ENCODE measurements around the gene LPIN1.
"Not testable (repeated sequence)": the region's sequence is repeated elsewhere in the genome, so short reads cannot be mapped to it uniquely, and the experiment has no call there.

LPIN1 gene

DNA sequence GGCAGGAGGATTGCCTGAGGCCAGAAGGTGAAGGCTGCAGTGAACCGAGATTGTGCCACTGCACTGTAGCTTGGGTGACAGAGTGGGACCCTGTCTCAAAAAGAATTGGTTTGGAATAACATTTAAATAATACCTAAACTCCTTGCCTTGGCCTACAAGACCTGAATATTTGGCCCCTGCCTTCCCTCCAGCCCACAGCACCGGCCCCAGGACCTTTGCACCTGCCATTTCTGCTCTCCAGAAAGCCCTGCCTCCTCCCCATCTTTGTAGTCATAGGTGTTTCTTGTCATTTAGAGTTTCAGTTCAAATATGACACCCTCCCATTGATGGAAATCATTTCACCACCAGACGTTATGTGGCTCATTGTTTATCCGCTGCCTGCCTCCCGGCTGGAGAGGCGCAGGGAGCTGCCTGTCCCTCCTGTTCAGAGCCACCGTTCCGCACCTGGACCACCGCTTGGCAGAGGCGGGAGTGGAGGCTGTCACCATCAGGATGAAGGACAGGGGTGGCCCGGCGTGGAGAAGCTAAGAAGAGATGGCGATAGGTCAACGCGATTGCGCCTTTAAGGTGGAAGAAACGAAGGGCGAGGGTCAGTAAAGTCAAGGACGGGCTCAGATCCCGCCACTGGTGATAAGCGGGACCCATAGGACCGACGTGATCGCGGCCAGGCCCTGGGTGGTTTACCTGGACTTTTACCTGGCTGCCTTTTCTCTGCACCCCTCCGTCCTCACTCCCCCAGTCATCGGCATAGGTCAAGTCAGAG lies 638 bp upstream of the LPIN1 start:
- no peak for DNase-seq

DNA sequence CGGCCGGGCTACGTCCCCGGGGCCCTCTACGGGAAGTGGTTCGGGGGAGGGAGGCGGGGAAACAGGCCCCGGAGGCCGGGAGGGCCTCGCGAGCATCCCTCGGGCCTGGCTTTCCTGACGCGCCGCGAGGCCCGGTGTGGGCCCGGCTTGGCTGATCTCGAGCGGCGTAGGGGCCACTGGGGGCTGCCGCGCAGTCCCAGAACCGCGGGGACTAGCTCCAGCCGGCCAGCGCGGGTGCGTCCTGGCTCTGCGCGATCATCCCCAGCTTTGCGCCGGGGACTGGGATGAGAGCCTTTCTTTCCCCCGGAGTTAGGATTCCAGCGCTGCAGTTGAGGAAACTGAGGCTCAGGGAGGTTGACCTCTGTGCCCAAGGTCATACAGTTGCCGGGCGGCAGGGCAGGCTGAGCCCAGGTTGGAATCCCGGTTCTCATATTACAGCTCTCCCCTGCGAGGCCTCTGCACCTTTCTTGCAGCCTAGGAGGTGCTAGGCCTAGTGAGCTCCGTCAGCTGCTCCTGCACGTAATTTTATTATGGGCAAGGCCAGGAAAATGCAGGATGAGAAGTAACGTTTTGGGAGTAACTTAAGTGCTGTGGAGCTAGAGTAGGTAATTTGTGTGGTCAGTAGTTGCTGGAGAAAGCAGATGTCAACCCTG lies 501 bp downstream of the LPIN1 start:
- no peak for DNase-seq

DNA sequence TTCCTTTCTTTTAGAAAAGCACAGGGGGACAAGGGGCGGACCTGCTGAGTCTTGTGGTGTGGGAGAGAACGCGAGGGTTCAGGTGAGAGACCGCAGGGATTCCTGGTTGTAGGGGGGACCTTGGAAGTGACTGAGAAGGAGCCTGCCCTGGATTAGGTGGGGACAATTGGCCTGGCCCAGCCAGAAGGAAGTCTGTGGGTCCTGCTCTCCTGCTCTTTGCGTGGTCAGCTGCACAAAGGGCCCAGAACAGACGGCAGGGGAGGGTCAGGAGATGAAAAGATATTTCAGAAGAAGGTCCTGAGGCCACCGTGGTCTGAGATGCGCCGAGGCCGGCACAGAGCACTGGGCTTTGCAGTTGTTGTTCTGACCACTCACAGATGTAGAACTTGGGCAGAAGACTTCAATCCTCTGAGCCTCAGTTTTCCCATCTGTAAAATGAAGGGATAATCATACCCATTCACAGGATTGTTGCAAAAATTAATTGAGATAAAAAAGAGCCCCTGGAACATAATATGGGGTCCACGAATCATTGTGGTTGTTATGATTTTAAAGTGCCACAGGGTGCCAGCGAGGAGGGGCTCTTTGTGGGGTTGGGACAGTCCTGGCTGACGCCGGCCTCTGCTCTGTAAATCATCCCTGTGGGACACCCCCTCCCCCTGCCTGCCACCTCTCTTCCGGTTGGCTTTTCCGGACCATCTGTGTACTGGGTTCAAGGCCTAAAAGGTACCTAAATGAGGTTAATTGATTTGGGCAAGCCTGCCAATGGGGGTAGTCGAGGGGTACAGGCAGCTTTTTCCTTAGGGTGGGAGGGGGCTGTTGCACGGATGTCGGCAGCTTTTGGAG lies 1.8 kb downstream of the LPIN1 start:
- DNase-seq = no peak

DNA sequence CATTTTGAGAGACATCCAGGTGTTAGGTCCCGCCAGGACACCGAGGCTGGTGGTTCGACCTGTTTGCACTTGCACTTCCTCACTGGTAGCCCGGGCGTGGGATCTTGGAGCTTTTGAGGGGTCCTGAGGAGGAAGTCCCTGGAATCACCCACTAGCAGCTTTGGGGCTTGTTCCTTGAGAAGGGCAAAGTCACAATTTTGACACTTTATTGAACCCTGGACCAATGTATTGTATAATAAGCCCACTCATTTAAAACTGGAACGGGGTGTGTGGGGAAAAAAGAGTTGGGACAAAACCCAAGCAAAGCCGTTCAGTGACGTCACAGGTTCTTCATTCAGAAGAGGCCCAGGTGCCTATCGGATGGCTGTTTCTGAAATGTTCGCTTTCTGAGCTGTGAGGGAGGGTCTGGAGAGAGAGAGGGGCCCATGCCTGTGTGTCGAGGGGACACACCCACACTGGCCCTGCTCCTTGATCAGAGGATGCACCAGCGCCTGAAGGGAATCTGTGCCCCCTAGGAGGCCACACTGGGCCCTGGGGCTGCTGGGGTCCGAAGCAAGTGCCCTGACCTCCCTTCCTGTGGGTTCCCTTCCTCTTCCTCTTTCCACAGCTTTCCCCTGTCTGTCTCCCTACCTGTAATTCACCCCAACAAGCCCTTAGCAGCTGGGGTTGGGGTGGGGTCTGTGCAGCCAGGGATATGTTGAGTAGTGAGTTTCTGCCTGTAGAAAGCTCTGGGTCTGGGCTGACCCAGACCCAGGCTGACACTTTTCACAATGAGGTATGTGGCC lies 2.6 kb downstream of the LPIN1 start:
- no peak for DNase-seq

DNA sequence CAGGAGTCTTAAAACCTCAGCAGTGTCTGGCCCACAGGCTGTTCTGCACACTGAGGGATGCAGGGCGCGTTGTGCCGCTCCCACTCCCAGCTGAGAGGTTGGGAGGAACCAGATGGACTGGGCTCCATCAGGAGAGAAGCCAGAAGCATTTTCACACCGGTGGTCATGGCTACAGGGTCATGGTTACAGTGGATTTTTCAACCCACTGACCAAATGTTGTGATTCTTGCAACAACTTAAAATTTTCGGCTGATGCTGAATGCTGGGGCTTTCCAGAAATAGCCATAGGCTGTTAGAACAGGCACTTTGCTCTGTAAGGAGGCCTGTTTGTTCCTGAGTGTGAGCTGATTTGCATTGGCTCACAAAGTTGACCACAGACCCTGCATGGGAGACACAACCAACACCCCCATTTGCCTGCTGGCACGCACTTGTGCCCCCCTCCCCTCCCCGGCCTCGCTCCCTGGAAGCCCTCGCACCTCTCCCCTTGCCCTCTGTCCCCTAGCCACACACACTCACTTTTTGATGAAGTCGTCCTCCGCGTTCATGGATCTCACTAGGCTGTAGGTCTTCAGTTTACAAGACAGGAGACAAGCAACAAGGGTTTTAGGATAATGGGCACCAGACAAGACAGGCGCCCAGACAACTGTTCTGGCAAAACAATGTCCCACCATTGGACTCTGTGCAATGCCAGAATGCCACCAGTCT lies 3.4 kb downstream of the LPIN1 start:
- no peak for DNase-seq

DNA sequence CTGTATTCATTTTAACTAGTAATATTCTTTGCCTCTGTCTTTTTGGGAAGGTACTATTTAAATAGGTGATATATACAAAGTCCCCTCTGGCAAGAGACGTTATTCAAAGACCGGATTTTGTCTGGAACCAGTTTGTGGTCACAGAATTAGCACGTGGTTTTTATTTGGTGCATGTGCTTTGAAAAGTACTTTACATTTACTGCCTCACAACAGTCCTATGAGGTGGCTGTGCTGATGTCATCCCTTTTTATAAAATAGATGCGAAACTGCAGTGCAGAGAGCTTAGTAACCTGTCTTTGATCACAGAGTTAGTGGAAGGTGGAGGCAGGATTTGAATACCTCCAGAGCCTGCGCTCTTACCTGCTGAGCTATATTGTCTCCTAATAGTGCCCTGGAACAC lies 4.0 kb downstream of the LPIN1 start:
- no peak for DNase-seq

DNA sequence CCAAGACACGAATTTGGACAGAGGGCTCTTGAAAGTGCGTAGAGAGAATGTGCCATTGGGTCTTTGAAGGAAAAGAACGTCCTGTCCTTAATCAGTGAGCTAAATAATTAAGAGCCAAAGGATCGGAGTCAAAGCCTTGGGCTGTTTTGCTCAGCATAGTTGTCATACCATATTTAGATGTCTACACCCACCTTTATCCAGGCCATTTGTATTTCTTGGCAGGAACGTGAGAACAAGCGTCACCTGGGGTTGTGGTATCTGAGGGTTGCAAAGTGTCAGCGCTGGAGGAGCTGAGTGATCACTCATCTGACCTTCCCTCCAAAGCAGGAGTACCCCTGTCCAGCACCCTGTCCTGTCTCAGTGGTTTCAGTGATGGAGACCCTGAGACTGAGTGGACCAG lies 4.5 kb downstream of the LPIN1 start:
- no peak for DNase-seq

DNA sequence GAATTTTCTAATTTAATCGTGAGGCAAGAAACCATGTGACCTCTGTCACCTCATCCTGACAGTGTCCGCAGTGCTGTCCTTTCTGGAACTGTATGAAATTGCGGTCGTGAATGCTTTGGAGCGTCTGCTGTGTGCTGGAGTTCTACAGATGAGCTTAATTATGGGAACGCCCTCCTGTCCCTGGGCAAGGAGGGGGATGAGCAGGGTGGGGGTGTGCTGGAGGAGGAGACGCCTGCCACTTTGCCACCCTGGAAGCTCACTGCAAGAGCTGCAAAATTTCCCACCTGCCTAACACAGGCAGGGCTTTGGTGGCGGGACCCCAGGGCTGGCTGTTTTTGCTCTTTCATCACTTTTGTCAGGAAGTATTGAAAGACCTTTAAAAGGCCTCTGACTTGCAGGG lies 6.5 kb downstream of the LPIN1 start:
- no peak for DNase-seq

DNA sequence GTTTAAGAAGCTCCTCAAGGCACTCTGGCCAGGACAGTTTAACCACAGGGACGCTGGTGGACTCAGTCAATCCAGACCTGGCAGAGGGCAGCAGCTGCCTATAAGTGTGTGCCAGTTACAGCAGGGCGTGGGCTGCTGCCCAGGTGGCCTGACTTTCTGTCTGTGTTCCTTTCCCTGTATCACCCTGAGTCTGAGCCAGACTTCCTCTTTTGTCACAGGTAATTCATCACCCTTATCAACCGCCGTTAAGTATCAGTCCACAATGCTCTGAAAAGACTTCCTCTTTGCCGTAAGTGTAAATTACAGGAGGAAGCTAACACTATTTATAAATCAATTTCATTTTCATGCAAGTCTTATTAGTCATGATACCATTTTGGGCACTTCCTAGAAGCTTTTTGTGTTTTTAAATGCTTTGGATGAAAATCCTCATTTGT lies 7.0 kb downstream of the LPIN1 start:
- peak; percentile 87 for DNase-seq

DNA sequence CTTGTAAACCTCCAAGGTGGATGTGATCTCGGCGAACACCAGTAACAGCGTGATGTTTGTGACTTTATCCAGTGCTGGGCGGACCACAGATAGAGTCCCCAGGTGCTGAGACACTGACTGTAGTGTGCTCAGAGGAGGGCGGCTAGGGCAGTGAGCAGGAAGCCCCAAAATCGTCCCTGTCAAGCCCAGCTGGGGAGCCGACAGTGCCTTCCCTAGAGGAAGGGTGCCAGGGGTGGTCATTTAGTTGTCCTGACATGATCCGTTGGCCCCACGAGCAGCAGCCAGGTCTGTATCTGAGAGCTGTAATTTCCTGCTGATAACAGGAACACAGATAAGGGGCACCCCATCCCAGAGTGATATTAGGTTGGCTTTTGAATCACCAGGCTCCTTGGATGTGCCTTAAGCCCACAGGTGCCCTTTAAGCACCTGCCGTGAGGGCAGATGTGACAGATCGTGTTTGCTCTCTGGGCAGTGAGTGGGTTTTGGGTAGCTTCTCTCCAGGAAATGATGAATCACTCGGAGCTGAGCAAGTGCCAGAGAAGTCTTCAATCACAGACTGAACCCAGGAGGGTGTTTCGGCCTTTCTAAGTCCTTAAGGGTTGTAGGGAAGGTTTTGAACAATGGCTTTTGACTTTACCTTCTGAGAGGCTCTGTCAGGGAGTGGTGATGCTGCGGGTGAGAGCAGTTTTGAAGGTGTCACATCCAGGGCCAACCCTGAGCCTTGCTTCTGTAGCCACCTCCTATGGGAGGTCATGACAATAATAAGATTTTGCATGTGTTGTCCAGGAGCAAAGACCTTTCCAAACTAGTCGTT lies 7.7 kb downstream of the LPIN1 start:
- DNase-seq = no peak

DNA sequence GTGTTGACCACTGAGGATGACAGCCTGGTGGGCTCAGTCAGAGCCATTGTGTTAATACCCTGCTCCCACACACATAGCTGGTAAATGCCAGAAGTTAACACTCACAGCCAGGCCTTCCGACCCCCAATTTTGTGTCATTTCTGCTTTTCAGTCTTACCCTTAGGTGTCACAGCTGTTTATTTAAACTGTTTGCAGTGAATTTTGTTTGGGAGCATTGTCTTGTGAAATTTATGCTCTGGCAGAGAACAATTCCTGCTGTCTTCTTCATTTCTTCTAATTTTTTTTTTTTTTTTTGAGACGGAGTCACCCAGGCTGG lies 8.2 kb downstream of the LPIN1 start:
- no peak for DNase-seq

DNA sequence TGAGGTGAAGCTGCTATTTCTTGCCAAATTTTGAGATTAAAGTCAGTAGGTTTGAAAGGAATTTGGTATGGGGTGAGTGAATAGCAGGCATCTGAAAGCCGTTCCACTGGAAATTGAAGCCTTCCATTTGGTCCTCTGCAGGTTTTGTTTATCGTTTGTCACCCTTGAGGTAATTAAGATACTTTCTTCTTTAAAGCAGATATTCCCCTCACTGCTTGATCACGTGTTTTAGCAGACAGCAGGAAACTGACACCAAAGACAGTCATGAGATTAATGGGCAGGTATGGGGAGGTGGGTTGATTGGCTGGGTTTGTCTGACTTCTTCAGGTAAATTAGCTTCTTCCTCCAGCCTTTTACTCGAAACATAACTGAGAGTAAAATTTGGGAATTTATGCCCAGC lies 10.7 kb downstream of the LPIN1 start:
- DNase-seq = no peak

DNA sequence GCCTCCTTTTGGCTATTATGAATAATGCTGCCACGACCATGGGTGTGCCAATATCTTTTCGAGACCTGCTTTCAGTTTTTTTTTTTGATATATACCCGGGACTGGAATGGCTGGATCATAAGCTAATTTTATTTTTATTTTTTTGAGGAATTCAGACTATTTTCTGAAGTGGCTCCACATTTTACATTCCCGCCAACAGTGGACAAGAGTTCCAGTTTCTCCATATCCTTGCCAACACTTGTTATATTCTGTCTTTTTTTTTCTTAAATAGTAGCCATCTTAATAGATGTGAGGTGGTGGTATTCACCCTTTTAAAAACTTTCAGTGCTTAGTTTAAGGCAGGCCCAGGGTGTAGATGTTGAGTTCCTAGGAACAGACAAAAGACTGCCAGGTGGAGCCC lies 11.8 kb downstream of the LPIN1 start:
- DNase-seq = no peak

DNA sequence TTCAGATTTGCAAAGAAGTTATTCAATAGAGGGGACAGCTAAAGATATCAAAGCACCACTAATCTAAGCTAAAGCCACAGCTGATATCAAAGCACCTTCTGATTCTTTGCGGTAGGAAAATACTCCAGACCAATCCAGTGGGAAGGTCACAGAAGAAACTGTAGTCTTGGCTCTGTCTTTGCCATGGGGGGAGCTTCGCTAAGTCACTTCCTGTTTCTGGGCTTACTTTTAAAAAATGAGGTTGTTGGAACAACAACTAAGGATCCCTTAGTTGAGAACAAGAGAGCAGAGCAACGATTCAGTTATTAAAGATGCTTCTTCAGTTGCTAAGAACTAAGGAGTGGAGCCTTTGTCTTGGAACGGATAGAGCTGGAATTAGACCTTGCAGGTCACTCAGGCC lies 12.2 kb downstream of the LPIN1 start:
- DNase-seq = no peak

DNA sequence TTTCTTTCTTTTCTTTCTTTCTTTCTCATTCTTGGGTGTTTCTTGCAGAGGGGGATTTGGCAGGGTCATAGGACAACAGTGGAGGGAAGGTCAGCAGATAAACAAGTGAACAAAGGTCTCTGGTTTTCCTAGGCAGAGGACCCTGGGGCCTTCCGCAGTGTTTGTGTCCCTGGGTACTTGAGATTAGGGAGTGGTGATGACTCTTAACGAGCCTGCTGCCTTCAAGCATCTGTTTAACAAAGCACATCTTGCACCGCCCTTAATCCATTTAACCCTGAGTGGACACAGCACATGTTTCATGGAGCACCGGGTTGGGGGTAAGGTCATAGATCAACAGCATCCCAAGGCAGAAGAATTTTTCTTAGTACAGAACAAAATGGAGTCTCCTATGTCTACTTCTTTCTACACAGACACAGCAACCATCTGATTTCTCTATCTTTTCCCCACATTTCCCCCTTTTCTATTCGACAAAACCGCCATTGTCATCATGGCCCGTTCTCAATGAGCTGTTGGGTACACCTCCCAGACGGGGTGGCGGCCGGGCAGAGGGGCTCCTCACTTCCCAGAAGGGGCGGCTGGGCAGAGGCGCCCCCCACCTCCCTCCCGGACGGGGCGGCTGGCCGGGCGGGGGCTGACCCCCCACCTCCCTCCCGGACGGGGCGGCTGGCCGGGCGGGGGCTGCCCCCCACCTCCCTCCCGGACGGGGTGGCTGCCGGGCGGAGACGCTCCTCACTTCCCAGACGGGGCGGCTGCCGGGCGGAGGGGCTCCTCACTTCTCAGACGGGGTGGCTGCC lies 12.9 kb downstream of the LPIN1 start:
- DNase-seq = not testable (repeated sequence)

DNA sequence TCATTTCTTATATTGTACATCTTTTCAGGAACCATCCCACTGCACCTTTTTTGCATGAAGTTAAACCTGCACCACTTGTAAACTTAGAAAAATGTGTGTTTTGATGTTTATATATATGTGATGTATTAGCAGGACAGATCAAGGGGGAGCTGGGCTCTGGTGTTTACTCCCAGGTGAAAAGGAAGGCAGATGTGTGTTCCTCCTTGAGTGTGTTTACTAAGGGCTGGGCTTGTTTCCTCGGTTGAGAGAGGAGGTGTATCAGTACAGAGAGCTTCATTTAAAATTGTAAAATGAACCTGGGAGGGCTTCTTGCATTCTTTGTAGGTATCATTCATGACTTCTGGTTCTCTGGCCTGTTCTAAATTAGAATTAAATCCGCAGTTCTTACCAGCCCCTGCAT lies 14.8 kb downstream of the LPIN1 start:
- DNase-seq = no peak

DNA sequence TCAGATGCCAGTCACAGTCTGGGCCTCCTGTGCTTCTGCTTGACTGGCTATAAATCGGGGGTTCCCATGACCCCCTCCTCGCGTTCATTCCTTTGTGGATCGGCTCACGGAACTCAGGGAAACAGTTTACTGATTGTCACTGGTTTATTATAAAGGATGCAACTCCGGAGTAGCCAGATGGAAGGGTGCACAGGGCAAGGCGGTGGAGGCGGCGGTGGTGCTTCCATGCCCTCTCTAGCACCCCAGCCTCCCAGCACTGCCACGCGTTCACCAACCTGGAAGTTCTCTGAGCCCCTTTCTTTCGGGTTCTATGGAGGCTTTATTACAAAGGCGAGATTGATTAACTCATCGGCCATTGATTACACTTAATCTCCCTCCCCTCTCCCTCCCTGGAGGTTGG lies 15.6 kb downstream of the LPIN1 start:
- no peak for DNase-seq

DNA sequence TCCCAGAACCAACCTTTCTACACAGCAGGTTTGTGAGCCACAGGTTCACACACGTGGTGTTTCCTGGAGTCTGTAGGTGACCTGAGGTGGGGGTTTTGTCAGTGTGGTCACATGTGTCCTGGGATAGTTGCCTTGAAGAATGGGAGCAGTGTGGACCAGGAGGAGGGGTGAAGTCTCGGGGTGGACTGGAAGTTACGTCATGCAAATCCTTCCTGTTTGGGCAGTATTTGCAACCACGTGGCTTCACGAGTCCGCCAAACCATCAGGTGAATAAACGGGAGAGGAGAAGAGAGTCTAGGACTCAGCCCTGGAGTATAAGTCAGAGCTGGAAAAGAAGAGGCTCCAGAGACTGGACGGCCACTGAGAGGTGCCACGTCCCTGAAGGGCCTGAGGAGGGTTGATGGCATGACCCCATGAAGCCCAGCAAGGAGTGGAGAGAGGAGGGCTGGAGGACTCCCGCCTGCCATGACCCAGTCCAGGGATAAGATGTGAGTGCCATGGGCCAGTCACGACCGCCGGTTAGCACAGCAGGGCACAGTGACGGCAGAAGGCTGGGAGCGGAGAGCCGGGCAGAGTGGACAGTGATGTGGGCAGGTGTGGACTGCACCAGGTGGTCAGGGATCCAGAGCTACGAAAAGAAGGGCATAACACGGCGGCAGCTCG lies 16.5 kb downstream of the LPIN1 start:
- DNase-seq = no peak

DNA sequence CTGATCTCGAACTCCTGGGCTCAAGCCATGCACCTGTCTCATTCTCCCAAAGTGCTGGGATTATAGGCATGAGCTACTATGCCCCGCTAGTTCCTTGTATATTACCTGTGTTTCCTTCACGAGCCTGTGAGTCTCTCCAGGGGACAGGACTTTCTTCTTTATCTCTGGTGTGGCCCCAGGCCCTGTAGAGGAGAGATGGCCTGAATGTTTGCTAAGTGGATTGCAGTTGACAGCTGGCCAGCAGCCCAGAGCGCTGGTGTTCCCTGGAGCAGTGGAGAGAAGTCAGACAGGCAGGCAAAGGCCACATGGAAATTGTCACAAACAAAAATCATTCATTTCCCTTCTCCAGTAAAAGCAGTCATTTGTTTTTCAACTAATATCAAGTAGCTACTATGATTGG lies 17.9 kb downstream of the LPIN1 start:
- no peak for DNase-seq

DNA sequence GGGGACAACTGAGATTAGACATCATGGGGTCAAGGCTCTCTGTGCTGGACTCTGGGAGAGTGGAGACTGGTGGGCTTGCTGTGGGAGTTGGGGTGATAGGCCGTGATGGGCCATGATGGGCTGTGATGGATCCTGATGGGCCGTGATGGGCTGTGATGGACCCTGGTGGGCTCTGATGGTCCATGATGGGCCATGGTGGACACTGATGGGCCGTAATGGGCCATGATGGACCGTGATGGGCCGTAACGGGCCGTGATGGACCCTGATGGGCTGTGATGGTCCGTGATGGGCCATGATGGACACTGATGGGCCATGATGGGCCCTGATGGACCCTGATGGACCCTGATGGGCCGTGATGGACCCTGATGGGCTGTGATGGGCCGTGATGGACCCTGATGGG lies 18.5 kb downstream of the LPIN1 start:
- no peak for DNase-seq
